Subcutaneous adipose tissue (tissue), 4 donors: ENCODE measurements around the gene RASGRF1. TPM values are rescaled to one million over a fixed set of nuclear protein-coding genes. Genes with fewer than 3 reads are reported as not detected.

Experiments
- CTCF ChIP-seq: fragments of 450-650 bp; IDR thresholded peaks from one replicate; pipeline ENCODE4 v1.5.1; 2016; ENCODE audit warnings: low read depth, mild to moderate bottlenecking, control low read depth, antibody characterized with exemption, moderate library complexity
- total RNA-seq, 4 donors: library from RNA; depleted of rRNA; stranded (reverse); fragments of >200 nt; gene quantifications; one replicate each; pipeline ENCODE4 v1.1.0, GENCODE V29; 2016

RASGRF1 gene
- total RNA-seq, 4 donors from 2014 or later, result under 0.01 to 1.7 (median 0.22) TPM; not detected in 1

GRCh38 chr15:79030470-79030869 lies 60.1 kb downstream of the RASGRF1 start:
- no peak for TF ChIP-seq CTCF

- TF ChIP-seq CTCF, result no peak
Observed at GRCh38 chr15:79028411-79028964, 62.1 kb downstream of the RASGRF1 start.

GRCh38 chr15:79027532-79028410 lies 62.8 kb downstream of the RASGRF1 start:
- no peak for TF ChIP-seq CTCF

- TF ChIP-seq CTCF, result no peak
Observed at GRCh38 chr15:79025802-79026201, 64.8 kb downstream of the RASGRF1 start.

GRCh38 chr15:79025201-79025600 lies 65.4 kb downstream of the RASGRF1 start:
- TF ChIP-seq CTCF, result no peak

DNA sequence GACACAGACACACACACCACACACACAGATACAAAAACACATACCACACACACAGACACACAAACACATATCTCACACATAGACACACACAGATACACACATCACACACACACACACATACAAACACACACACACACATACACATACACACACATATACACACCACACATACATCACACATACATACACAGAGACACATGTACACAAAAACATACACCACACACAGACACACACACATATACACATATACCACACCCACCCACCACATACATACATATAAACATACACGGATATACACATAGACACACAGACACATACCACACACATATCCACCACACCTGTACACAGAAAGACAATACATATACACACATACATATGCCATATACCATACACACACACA lies 66.7 kb downstream of the RASGRF1 start:
- no peak for TF ChIP-seq CTCF

- no peak for TF ChIP-seq CTCF
Observed at GRCh38 chr15:79023546-79023890, 67.1 kb downstream of the RASGRF1 start.
